HG02852 (cell line): Measurements from ENCODE around the gene TRIM17.

ENCODE experiments used
- ATAC-seq: cut with Tn5 transposase; IDR thresholded peaks from one replicate; pipeline ENCODE4 v1.9.1; 2021; ENCODE audit warnings: mild to moderate bottlenecking, moderate library complexity; ENCODE audit not compliant: unreplicated experiment

TRIM17 gene

DNA sequence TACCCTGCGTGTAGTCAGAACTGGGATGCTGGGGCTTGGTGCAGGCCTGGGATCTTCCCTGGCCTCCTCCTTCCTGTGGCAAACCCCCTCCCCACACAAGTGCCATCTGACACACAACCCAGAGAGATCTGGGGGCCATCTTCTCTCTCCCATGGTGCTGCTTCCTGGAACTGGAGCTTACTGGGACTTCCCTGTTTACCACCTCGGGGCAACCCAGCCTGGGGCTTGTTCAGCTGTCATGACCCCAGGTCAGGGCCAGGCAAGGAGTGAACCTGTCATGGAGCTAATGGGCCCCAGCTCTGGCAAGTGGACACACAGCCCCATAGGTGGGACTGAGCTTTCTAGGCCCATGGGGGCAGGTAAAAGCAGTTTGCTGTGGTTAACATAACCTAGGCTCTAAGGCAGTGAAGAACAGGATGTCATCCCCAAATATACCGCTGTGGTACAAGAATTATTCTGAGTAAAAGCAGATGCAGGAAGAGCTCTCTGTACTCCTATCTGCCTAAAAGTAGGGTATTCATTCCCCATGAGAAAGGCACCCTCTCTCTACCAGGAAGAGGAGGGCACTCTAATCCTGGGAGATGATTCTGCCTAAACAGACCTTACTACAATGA, 12.4 kb downstream of the TRIM17 start:
- ATAC-seq = no peak

DNA sequence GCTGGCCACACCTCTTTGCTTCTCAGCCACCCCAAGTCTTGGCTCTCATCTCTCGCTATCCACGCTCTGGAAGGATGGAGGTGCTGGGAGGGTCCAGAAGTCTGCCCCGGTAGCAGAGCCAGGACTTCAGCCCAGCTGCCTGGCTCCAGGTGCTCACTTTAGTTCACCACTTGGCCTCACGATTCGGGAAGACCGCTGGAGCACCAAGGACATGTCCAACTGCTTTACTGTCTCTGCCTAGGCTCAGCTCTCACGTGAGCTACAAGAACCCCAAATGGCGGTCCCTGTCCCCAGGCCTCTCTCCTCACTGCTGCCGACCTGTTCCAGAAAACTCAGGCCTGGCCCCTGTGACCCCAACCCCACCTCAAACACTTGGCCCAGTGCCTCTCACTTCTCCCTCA, 13.4 kb downstream of the TRIM17 start:
- ATAC-seq = no peak

DNA sequence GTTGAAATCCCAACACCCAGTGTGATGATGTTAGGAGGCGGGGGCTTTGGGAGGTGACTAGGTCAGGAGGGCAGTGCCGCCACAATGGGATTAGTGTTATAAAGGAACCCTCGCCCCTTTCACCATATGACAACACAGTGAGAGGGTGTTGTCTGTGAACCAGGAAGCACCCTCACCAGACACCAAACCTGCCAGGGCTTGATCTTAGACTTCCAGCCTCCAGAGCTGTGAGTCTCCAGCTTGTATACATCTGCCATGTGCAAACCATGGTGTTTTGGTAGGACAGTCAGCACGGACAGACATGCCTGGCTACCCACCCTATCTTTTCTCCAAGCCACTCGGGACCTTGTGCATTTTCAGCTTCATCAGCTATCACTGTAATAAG, 14.0 kb downstream of the TRIM17 start:
- no peak for ATAC-seq

DNA sequence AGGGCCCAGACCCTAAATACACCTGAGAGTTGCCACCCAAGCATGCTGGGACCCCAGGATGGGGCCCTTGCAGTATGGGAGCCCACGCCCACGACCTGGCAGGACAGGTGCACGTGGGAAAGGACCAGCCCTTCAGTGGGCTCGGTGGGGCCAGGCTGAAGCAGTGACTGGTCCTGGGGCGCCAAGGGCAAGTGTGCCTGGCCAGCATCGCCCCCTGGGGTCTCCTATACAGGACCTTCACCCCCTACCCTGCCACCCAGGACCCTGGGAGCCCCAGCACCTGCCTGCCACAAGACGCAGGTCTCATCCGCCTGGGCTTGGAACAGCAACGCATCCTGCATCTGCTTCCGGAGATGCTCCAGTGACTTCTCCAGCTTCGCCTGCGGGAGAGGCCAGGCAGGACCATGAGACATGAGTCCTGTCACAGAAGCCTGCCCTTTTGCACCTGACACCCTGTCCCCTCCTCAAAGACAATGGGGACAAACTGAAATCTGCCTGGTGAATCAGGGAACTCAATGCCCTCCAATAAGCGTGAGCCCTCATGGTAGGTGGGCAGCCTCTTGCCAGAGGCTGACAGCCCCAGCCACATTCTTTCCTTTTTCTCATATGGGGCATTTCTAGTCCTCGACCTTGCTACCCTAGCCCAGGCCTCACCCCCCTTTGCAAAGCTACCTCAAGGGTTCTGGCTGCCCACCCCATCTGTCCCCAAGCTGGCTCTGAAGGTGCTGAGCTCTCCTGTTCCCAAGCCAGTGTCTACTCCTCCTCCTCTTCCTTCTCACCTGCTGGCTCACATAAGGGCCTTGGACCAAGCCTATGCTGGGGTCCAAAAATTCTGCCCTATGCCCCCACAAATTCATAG, 14.7 kb downstream of the TRIM17 start:
- ATAC-seq = no peak

DNA sequence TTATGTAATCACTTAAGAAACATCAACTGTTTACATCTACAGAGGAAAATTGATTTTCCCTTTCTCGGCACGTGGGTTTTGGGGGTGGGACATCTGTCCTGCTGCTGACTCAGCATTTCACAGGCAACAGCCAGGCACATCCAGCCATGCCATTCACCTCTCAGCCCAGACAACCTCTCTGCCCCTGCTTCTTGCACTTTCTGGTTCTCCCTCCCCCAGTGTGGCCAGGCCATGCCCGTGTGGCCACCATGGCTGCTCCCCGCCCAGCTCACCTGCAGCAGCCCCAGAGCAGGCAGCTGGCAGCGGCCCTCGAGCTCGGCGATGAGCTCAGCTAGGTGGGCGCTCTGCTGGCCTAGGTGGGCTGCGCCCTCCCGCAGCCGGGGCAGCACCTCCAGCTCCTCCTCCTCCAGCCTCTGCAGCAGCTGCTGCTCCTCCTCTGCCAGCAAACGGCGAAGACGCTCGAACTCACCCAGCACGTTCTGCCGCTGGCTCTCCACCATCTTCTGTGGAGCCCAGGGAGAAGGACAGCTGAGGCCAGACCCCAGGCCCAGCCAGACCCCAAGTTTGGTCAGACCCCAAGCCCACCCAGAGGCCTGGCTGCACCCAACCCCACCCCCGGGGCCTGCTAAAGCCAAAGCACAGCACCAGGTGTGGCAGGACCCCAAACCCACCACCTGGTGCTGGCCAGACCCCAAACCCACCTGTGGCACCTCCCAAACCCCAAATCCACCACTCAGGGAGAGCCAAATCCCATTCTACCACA, 15.8 kb downstream of the TRIM17 start:
- ATAC-seq = no peak

DNA sequence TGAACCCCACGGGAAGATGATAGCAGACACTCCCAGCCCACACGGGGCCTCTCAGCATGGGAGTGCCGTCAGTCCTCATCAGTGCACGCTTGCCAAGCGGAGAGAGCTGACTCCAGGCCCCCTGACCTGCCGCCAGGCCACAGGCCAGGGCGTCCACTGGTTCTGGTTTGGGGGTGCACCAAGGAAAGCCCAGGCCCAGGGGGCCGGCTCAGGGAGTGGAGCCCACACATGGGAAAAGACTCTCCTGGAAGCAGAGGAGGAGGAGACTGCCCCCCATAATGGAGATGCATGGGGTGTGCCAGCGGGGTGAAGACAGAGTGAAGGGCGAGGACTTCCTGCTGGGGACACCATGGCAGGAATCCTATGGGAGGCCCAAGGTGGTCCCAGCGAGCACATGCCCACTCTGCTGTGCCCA, 16.4 kb downstream of the TRIM17 start:
- ATAC-seq = no peak

DNA sequence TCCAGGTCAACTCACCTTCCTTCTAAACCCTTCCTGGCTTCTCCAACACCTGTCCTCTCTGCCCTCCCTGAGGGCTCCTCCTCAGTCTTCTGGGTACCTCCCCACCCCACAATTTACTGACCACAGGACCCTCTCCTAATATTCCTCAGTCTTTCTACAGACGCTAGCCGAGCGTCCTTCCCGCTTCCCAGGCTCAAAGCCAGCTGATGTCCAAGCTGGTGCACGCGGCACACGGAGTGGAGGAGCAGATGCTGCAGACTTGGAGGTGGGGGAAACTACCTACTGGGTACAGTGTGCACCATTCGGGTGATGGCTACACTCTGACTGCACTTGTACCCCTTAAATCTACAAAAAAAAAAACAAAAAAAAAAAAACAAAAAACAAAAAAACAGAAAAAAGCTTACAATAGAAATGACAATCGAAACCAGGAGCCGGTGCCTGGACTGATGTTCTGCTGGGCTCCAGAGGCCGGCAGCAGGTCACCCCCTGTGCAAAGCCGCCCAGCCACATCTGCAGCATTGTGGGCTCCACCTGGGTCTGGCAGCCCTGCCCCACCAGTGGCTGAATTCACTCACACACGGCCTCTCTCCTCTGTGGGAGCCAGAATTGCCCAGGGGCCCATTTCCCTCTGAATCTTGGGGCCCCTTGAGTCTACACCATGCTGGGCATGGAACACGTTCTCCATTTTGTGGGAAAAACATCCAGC, 17.0 kb downstream of the TRIM17 start:
- ATAC-seq = no peak

DNA sequence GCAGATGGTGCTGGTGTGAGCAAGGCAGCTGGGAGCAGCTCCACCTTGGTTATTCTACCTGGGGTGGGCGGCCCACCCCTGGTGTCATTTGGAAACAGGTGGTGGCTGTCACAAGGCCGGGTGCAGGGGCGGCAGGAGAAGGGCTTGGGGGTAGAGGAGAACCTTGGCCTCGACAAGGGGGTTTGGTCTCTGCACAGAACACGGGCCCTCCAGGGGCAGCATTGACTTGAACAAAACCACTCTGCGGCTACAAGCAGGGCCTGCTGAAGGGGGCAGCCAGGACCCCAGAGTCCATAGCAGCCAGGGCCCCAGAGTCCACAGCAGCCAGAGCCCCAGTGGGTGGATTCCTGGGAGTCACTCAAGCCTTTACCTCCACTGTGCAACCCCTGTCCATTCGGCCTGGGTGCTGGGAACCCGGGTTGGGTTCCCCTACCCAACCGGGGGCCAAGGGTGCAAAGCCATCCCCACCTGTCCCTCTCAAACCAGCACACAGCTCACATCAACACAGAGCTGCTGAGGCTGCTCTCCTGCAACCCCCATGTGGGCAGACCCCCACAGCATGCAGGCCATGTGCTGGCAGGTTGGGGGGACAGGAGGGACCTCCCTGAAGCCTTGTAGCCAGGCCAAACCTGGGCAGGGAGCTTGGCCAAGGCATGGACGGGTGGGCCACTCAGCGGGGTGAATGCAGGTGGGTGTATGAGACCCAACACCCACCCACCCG, 17.8 kb downstream of the TRIM17 start:
- ATAC-seq = no peak

DNA sequence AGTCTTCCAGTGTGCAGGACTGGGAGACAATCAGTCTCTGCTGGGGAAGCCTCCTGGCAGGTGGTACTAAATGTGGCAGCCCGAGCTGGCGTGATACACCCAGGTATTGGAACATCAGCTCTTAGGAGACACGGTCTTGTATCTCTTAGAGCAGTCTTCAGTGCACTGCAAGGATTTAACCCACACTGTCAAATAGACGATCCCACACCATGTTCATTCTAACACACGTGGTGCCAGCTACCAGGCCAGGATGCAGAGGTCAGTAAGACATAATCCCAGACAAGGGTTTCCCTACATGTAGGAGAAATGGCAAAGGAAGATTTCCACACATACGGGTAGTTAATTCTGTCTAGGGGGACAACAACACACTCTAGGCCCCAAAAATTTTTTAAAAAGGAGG, 18.7 kb downstream of the TRIM17 start:
- ATAC-seq = no peak

DNA sequence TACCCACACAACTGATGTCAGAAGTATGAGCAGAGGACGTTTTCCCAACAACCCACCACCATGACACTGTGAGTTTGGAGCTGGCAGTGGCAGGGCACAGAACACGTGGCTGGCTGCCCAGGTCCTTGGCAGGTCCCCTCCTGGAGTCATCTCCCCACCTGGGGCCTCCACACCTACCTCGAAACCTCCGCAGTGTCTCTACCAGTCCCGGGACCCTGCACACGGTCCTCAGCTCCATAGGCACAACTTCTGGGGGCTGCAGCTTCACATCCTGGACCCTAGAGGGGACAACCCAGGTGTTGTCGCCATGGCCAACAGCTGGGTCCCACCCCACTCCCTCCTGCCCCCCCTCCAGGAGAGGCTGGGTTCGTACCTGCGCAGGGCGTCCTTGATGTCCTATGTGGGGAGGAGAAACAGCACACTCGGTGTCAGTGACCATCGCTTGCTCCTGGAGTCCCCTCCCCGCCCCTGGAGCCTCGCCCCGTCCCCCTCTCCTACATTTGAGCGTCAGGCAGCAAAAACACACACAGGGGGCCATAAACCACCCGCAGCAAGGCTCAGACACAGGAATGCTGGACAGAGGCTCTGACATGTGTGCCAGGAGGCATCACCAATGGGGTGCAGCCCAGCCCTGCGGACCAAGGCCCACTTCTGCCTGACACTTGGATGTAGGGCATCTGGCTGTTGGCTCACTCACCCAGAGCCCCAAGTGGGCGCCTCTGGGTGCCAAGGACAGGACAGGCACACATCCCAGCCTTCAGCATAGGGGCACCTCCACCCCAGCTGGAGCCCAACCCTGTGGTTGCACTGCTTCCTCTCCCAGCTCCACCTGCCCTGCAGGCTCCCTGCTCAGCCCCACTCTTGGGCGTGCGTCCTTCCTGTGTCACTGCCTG, 19.6 kb downstream of the TRIM17 start:
- ATAC-seq = no peak

DNA sequence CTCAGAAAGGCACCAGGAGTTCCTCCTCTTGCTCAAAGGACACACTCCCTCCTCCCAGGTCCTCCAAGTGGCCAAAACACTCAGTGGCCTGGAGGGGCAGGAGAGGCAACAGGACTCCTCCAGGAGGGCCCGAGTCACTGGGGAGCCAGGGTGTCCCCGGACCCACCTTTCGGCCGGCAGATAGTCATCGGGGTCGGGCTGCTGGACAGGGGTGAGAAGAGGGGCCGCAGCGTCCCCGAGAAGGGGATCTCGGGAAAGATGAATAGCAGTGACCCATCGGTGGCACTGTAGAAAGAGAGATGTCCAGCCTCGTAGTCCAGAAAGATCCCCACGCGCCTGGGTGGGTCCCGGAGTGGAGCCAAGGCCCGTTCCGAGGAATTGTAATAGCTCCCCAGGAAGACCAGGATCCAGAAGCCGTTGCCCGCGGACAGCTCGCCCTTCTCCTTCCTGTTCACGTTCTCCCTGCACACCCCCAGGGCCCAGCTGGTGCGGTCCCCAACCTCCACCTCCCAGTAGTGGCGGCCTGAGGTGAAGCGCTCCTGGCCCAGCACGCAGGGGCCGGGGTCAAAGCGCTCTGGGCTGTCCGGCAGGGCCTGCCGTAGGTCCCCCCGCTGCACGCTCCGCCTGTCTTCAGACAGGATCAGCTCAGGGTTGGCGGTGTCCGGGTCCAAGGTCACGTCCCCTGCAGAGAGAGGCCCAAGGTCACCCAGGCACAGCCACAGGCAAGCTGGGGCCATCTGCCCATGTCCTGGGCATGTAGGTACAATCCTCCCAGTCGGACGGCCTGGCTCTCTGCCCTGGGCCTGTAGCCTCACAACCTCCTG, 21.9 kb downstream of the TRIM17 start:
- ATAC-seq = no peak

DNA sequence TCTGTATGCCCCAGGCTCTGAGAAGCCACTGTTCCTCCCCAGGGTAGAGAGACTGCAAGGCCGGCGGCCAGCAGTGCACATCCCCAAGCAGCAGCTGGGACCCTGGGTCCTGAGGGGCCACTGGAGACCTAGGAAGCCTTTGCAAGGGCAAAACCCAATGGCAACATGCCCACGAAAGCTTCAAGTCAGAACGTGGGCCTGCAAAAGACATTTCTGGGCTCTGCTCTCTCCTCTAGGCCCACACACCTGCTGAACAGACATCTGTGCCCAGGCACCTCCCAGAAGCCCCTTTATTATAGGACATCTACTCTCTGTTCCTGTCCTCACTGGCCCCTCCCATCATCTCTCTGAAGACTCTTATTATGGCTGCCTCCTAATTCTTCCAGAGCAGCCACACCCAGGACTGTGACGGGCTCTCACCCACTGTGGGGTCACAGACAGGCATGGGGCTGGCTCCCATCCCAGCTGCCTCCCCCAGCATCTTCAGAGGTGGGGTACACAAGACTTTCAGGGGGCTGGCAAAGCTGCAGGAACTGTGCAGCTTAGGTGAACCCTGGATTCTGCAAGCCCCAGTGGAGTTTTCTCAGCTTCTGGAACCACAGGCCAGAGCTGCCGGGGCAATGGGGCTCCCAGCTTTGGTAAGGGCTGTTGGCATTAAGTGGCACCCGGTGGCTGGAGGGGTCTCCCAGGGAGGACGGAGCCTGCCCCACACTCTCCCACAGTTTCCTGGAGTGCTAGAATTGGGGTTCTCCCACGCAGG, 22.7 kb downstream of the TRIM17 start:
- no peak for ATAC-seq

DNA sequence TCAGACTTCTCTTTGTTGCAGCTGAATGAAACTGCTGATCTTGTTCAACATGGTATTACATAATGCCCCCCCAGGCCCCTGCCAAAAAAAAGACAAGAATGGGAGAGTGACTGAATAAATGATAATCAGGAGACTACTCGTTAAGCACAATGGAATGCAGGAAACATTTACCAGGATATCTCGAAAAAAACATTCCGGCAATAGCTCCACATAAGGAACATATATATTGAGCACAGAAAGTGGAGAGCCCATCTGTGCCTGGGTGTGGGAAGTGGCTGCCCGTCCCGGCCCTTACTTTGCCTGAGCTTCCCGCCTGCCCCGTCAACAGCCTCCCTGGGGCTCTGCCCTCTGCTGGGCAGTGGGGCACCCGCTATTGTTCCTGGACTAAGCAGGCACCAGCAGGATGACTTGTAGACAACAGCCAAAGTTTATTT, 23.4 kb downstream of the TRIM17 start:
- ATAC-seq = no peak

DNA sequence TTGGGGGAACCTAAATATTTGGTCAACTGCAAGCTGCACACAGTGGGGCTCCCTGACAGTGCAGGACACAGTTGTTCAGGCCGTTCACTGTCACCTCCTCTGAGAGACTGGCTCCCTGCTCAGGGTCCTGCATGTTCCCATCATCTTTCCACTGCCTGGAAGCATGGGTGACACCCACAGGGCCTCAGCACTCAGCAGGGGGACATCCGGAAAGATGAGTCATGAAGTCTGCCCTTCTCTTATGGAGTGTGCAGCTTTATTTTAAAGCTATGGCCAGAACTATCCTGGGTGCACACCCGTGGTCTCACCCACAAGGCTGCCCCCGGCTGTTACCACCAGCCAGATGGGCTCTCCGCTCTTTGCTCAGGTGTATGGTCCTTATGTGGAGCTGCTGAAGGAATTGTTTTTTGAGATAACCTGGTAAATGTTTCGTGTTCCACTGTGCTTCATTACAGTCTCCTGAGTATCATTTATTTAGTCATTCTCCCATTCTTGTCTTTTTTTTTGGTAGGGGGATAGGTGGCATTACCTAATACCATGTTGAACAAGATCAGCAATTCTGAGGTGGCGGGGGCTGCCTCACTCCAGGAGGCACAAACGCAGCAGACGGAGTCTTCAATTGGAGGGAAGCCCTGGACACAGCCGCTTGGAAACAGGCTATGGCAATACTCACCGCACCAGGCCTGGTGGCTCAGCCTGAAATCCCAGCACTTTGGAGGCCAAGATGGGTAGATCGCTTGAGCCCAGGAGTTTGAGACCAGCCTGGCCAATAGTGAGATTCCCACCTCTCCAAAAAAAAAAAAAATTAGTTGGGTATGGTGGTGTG, 24.3 kb downstream of the TRIM17 start:
- ATAC-seq = no peak

DNA sequence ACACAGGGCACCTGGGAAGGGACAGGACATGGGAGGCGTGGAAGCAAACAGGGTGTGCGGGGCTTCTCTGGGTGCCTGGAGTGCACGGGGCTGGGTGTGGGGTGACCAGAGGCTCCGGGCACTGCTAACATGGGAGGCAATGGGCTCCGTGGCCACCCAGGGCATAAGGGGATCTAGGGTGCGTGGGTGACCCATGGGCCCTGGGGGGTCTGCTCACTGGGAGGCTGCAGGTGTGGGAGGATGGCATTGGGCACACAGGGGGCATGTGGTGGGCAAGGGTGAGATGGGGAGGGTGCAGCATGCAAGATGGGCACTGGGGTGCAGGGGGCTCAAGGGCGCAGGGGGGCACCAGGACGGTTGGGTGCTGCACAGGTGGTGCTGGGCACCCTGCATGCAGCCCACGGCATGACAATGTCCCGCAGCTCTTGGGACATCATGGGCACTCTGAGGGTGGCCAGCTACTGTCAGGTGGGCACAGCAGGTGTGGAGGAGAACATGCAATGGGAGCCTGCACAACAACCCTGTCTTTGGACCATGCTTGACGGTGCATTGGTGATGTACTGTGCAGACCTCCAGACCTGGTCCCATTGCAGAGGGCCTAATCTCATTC, 25.1 kb downstream of the TRIM17 start:
- ATAC-seq = no peak

DNA sequence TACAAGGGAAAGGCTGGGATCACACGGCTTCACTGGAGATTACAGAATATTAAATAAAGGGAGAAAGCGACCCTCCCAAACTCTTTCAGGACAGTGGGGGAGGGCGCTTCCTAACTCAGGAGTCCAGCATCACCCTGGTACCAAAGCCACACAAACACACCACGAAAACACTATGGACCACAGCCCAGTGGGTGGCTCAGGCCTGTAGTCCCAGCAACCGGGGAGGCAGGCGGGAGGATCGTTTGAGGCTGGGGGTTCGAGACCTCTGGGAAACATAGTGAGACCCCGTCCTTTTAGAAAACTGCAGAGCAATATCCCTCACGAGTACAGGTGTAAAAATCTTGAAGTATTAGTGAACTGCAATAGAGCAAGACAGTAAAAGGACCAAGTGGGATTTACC, 26.0 kb downstream of the TRIM17 start:
- no peak for ATAC-seq

DNA sequence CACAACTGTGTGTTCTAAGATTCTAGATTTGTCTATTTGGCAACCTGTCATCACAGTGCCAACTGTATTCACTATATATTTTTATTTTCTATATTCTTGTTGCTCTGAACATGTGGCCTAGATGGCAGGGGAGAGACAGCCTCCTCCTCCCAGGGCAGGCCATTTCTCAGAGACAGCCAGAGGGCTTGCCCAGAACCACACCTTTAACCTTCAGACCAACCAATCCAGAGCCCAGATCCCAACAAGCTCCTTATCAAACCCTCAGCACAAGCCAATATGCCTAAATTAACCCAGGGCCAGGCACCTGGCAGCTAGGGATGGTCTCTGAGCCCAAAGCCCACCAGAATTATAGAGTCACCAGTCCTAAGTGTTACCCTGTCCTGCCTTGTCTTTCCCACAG, 29.3 kb downstream of the TRIM17 start:
- no peak for ATAC-seq
